Astrocyte (in vitro differentiated cells and primary cell): ENCODE results near the gene RUNDC1.

Experiments used
- EZH2 ChIP-seq: IDR thresholded peaks from 2 replicates; pipeline ENCODE4 v1.6.1; 2012; ENCODE audit warnings: mild to moderate bottlenecking, low read length, inconsistent platforms; ENCODE audit not compliant: insufficient read depth
- TF ChIP-seq, protein P1 (sequence below): IDR thresholded peaks from 2 replicates; pipeline ENCODE4 v1.5.1; 2011; ENCODE audit warnings: low read depth, mild to moderate bottlenecking, inconsistent platforms, low read length, moderate library complexity; ENCODE audit not compliant: insufficient read depth

DNA sequence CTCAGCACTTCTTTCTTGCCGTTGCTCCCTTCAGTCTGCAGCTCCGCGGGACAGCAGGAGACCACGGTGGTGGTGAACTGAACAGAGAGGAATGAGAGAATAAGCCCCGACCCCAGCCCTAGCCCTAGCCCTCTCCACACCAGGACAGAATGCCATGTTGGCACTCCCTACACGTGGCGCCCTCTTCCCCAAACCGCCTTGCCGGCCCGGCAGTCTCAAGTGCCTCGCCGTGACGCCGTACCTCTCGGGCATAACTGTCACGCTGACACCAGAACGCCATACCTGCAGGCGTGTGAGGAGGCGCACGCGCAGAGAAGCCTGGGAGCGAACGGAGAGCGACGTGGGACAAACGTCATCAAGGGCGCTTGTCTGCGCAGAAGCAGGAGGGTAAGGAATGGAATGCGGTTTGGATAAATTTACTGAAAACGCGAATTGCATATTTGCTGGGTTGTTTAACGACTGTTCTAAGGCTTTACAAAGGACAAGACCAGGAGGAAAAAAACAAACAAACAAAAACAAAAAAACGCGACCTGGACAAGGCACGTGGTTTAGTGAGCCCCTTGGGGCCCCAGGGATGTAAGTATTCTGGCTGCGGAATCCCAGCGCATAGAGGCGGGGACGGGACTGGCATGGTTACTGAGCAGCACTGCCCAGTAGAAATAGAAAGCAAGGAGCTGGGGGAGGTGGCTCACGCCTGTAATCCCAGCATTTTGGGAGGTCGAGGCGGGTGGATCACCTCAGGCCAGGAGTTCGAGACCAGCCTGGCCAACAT, 16.0 kb upstream of the RUNDC1 start, which contains the start of gene AARSD1:
- TF ChIP-seq, protein P1, sequence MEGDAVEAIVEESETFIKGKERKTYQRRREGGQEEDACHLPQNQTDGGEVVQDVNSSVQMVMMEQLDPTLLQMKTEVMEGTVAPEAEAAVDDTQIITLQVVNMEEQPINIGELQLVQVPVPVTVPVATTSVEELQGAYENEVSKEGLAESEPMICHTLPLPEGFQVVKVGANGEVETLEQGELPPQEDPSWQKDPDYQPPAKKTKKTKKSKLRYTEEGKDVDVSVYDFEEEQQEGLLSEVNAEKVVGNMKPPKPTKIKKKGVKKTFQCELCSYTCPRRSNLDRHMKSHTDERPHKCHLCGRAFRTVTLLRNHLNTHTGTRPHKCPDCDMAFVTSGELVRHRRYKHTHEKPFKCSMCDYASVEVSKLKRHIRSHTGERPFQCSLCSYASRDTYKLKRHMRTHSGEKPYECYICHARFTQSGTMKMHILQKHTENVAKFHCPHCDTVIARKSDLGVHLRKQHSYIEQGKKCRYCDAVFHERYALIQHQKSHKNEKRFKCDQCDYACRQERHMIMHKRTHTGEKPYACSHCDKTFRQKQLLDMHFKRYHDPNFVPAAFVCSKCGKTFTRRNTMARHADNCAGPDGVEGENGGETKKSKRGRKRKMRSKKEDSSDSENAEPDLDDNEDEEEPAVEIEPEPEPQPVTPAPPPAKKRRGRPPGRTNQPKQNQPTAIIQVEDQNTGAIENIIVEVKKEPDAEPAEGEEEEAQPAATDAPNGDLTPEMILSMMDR, result no peak
- TF ChIP-seq EZH2, result no peak
